Measurements from ENCODE around the gene ATXN7.

- no peak for TF ChIP-seq CTCF (IDR thresholded peaks at IDR 0.05 in 2 of 3, conservative IDR thresholded peaks at IDR 0.05 in 1 of 3; ENCODE audit: borderline replicate concordance in 1 of 3, insufficient read depth in 1 of 3, low read depth in 2 of 3, low read length in 2 of 3)
- no peak for TF ChIP-seq SP1 (IDR thresholded peaks at IDR 0.05; ENCODE audit: low read depth)
- no peak for TF ChIP-seq MAX (IDR thresholded peaks at IDR 0.05)
- TF ChIP-seq POLR2A (IDR thresholded peaks at IDR 0.05; ENCODE audit: borderline replicate concordance, extremely low read depth, insufficient read depth, insufficient read length): no peak
- no peak for TF ChIP-seq RAD21 (IDR thresholded peaks at IDR 0.05; ENCODE audit: low read depth)
- no peak for TF ChIP-seq POLR2AphosphoS5 (IDR thresholded peaks at IDR 0.05; ENCODE audit: low read depth, low read length)
- TF ChIP-seq ZBTB33 (IDR thresholded peaks at IDR 0.05; ENCODE audit: extremely low read depth, insufficient replicate concordance, low read length): no peak
- no peak for TF ChIP-seq ATF3 (IDR thresholded peaks at IDR 0.05)
- TF ChIP-seq TCF7L2 (IDR thresholded peaks at IDR 0.05; ENCODE audit: borderline replicate concordance, extremely low read depth, insufficient read depth, insufficient read length): no peak
- no peak for TF ChIP-seq EZH2 (IDR thresholded peaks at IDR 0.05)
- TF ChIP-seq FOSL1 (IDR thresholded peaks at IDR 0.05; ENCODE audit: low read depth): no peak
- no peak for TF ChIP-seq EGR1 (IDR thresholded peaks at IDR 0.05; ENCODE audit: low read depth)
- TF ChIP-seq EZH2phosphoT487 (IDR thresholded peaks at IDR 0.05; ENCODE audit: borderline replicate concordance): no peak
- TF ChIP-seq SIN3A (IDR thresholded peaks at IDR 0.05; ENCODE audit: low read depth): no peak
These were observed 67.6 kb downstream of the ATXN7 start for GRCh38 chr3:63931290-63931689.

Data from HCT116 (cell line).